Hepatocyte (in vitro differentiated cells): ENCODE results near the gene SAMD14. TPM values are rescaled to one million over a fixed set of nuclear protein-coding genes. Genes with fewer than 3 reads are reported as not detected.

Source experiments
- DNase-seq: peaks from one replicate; pipeline ENCODE4 v3.0.0-alpha.2; 2016; ENCODE audit warnings: low spot score
- H2AFZ ChIP-seq: fragments of 200-600 bp; sonication (generic); 2 replicates; pipeline ENCODE4 v1.6.0; 2016; ENCODE audit warnings: antibody characterized with exemption, mild to moderate bottlenecking
- H3K27ac ChIP-seq: fragments of 200-600 bp; sonication (generic); 2 replicates; pipeline ENCODE4 v1.5.1; 2016; ENCODE audit warnings: mild to moderate bottlenecking
- H3K27me3 ChIP-seq: fragments of 200-600 bp; sonication (generic); 2 replicates; pipeline ENCODE4 v1.6.1; 2016
- H3K36me3 ChIP-seq: fragments of 200-600 bp; sonication (generic); replicated peaks from 2 replicates; pipeline ENCODE4 v1.5.1; 2016; ENCODE audit warnings: low read depth; ENCODE audit not compliant: insufficient read depth
- H3K4me1 ChIP-seq: fragments of 200-600 bp; sonication (generic); 2 replicates; pipeline ENCODE4 v1.5.1; 2016; ENCODE audit warnings: mild to moderate bottlenecking, moderate library complexity; ENCODE audit not compliant: insufficient read depth
- H3K4me2 ChIP-seq: fragments of 200-600 bp; sonication (generic); 2 replicates; pipeline ENCODE4 v1.6.0; 2016
- H3K4me3 ChIP-seq: fragments of 200-600 bp; sonication (generic); 2 replicates; pipeline ENCODE4 v1.5.1; 2016; ENCODE audit warnings: mild to moderate bottlenecking
- H3K79me2 ChIP-seq: fragments of 200-600 bp; sonication (generic); 2 replicates; pipeline ENCODE4 v1.6.0; 2017; ENCODE audit warnings: mild to moderate bottlenecking
- H3K9me2 ChIP-seq: fragments of 200-600 bp; sonication (generic); replicated peaks from 2 replicates; pipeline ENCODE4 v1.6.0; 2017; ENCODE audit warnings: mild to moderate bottlenecking; ENCODE audit not compliant: insufficient read depth
- H3K9me3 ChIP-seq: fragments of 200-600 bp; sonication (generic); 2 replicates; pipeline ENCODE4 v1.5.1; 2016; ENCODE audit warnings: low read depth, mild to moderate bottlenecking
- H4K20me1 ChIP-seq: fragments of 200-600 bp; sonication (generic); 2 replicates; pipeline ENCODE4 v1.6.0; 2016; ENCODE audit warnings: mild to moderate bottlenecking; ENCODE audit not compliant: insufficient read depth, poor library complexity, severe bottlenecking
- CTCF ChIP-seq: fragments of 200-600 bp; sonication (generic); IDR thresholded peaks from 2 replicates; pipeline ENCODE4 v1.5.1; 2016; ENCODE audit warnings: antibody characterized with exemption, mild to moderate bottlenecking; ENCODE audit not compliant: poor library complexity
- EZH2 ChIP-seq: fragments of 200-600 bp; sonication (generic); IDR thresholded peaks from 2 replicates; pipeline ENCODE4 v1.6.1; 2016; ENCODE audit warnings: antibody characterized with exemption, mild to moderate bottlenecking, borderline replicate concordance
- EZH2phosphoT487 ChIP-seq: fragments of 200-600 bp; sonication (generic); IDR thresholded peaks from one replicate; pipeline ENCODE4 v1.6.1; 2018; ENCODE audit warnings: antibody characterized with exemption, mild to moderate bottlenecking, low read depth, moderate library complexity; ENCODE audit not compliant: unreplicated experiment, severe bottlenecking
- WGBS: methylation state at CpG from one replicate; pipeline ENCODE4 v1.1.6; 2016; ENCODE audit warnings: low lambda C conversion rate; ENCODE audit errors: missing lambda C conversion rate; 5-methylcytosine and 5-hydroxymethylcytosine counted together
- polyA plus RNA-seq: library from polyadenylated mRNA; unstranded; fragments of >200 nt; fragmentation: Nextera tagmentation; extraction: Ambion mirVana; gene quantifications from 2 replicates; pipeline ENCODE4 v1.2.1, GENCODE V29; 2016
- total RNA-seq: library from RNA; depleted of rRNA; stranded (reverse); fragments of >200 nt; gene quantifications from 2 replicates; pipeline ENCODE4 v1.2.3, GENCODE V29; 2014

The SAMD14 gene
- total and polyA plus RNA-seq, 2 experiments from 2014 or later, result 3.1 to 4.2 TPM

GRCh38 chr17:50162466-50163254, 32.7 kb upstream of the SAMD14 start:
- no peak for DNase-seq
- Histone ChIP-seq H3K27ac (no peak overlapping the region), H3K4me1 (no peaks in the 10 kb centered on the region), H3K27me3 (no peaks in the 10 kb centered on the region), H4K20me1 (no peaks in the 10 kb centered on the region), H3K9me2 (no peaks in the 10 kb centered on the region), H3K9me3 (no peaks in the 10 kb centered on the region), H3K79me2 (no peaks in the 10 kb centered on the region), H3K4me3 (no peak overlapping the region), H2AFZ (no peak overlapping the region), H3K4me2 (no peak overlapping the region), H3K36me3 (no peaks in the 10 kb centered on the region)
- TF ChIP-seq EZH2, result no peak
- TF ChIP-seq EZH2phosphoT487, result no peak
- TF ChIP-seq CTCF, result no peak
- 88% methylated on average over 8 of the region's 8 CpGs for WGBS

GRCh38 chr17:50161911-50162288, 31.9 kb upstream of the SAMD14 start:
- Histone ChIP-seq H2AFZ (peak overlapping the region; percentile 51), H3K9me3 (no peaks in the 10 kb centered on the region), H3K4me1 (no peaks in the 10 kb centered on the region), H3K27me3 (no peaks in the 10 kb centered on the region), H3K79me2 (no peaks in the 10 kb centered on the region), H3K9me2 (no peaks in the 10 kb centered on the region), H4K20me1 (no peaks in the 10 kb centered on the region), H3K36me3 (no peaks in the 10 kb centered on the region), H3K4me2 (peak overlapping the region; percentile 89), H3K27ac (no peak overlapping the region), H3K4me3 (no peak overlapping the region)
- TF ChIP-seq CTCF, result no peak
- TF ChIP-seq EZH2phosphoT487, result no peak
- no peak for TF ChIP-seq EZH2
- DNase-seq, result no peak
- 74% methylated on average over 13 of the region's 16 CpGs for WGBS

- Histone ChIP-seq H3K27ac (peak overlapping the region; percentile 62), H3K9me3 (no peaks in the 10 kb centered on the region), H2AFZ (peak overlapping the region; percentile 63), H3K4me1 (no peaks in the 10 kb centered on the region), H3K4me2 (peak overlapping the region; percentile 89), H3K79me2 (no peaks in the 10 kb centered on the region), H4K20me1 (no peaks in the 10 kb centered on the region), H3K4me3 (peak overlapping the region; percentile 43), H3K36me3 (no peaks in the 10 kb centered on the region), H3K9me2 (no peaks in the 10 kb centered on the region), H3K27me3 (no peaks in the 10 kb centered on the region)
- peak; percentile 99 for TF ChIP-seq CTCF
- no peak for TF ChIP-seq EZH2phosphoT487
- DNase-seq, result peak; percentile 97
- under 1% methylated on average over 41 of the region's 53 CpGs for WGBS
Measured at GRCh38 chr17:50161023-50161910, 31.3 kb upstream of the SAMD14 start.
